ENCODE data around the gene CEBPE.

The CEBPE gene

DNA sequence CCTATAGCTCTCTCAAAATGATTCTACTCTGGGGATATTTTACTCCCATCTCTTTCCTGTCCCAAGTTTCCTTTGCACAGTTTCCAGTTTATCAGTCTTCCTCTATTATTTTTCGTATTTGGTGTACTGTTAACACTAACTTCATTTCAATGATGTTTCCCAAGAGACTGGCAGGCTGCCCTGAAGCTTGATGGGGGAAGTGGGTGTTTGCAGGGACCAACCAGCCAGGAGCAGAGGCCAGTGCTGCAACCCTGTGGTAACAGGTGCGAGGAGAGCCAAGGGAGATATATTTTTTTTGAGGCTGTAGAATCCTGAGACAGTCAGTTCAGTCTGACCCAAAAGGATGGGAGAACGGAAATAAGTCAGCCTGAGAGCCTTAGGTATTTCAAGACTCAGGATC, 11.8 kb upstream of the CEBPE start:
- H3K4me3 ChIP-seq (ENCODE audit: low read depth, low read length) = no peak overlapping the region
- TF ChIP-seq, protein P1, sequence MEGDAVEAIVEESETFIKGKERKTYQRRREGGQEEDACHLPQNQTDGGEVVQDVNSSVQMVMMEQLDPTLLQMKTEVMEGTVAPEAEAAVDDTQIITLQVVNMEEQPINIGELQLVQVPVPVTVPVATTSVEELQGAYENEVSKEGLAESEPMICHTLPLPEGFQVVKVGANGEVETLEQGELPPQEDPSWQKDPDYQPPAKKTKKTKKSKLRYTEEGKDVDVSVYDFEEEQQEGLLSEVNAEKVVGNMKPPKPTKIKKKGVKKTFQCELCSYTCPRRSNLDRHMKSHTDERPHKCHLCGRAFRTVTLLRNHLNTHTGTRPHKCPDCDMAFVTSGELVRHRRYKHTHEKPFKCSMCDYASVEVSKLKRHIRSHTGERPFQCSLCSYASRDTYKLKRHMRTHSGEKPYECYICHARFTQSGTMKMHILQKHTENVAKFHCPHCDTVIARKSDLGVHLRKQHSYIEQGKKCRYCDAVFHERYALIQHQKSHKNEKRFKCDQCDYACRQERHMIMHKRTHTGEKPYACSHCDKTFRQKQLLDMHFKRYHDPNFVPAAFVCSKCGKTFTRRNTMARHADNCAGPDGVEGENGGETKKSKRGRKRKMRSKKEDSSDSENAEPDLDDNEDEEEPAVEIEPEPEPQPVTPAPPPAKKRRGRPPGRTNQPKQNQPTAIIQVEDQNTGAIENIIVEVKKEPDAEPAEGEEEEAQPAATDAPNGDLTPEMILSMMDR (IDR thresholded peaks at IDR 0.05; ENCODE audit: low read depth, low read length, missing control alignments) = no peak
- no peak for DNase-seq (ENCODE audit: low read depth)
- in situ Hi-C loops (cut with HindIII; ENCODE audit: low sequenced_read_pairs) = no loop called here

- no peak overlapping the region for H3K4me3 ChIP-seq (ENCODE audit: low read depth, low read length)
- in situ Hi-C loops (cut with HindIII; ENCODE audit: low sequenced_read_pairs) = no loop called here
- TF ChIP-seq, protein P1 (IDR thresholded peaks at IDR 0.05; ENCODE audit: low read depth, low read length, missing control alignments) = no peak
- no peak for DNase-seq (ENCODE audit: low read depth)
These were observed 10.8 kb upstream of the CEBPE start for GRCh38 chr14:23129759-23130316.

DNA sequence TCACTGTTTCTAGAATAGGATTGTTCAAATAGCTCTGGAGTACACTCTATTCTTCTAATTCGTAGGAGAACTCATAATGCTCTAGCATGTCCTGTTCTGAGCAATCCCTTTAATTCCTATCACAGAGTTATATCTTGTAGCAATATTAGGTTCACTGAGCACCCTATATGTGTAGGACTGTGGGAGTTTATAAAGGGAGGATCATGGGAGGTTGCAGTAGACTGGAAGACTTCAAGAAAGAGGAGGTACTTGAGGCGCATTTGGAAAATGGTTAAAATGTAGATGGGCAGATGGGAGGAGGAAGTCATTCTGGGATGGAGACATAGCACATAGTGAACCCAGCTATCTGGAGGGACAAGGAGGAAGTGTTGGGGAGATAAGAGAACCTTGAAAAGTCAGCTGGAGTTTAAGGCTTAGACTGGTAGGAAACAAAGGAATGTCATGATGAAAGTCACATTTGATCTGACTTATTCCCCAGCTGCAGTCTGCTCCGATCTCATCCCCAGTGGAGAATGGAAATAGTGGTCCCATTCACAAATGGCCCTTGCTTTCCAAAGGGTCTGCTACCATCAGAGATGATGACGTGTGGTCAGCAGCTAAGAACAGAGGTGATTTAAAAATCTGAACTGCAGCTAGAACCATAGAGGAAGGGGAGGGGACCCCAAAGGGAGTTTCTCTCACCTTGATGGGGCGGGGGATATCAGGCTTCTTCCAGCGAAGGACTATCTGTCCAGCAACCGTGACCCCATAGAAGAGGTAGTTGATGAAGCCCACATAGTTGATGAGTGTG, 10.1 kb upstream of the CEBPE start:
- in situ Hi-C loops (cut with HindIII; ENCODE audit: low sequenced_read_pairs) = no loop called here
- H3K4me3 ChIP-seq (ENCODE audit: low read depth, low read length) = no peak overlapping the region
- TF ChIP-seq, protein P1 (IDR thresholded peaks at IDR 0.05; ENCODE audit: low read depth, low read length, missing control alignments) = no peak
- no peak for DNase-seq (ENCODE audit: low read depth)

GRCh38 chr14:23127861-23128260, 8.8 kb upstream of the CEBPE start:
- no peak for DNase-seq (ENCODE audit: low read depth)
- TF ChIP-seq, protein P1 (IDR thresholded peaks at IDR 0.05; ENCODE audit: low read depth, low read length, missing control alignments) = no peak
- no peak overlapping the region for H3K4me3 ChIP-seq (ENCODE audit: low read depth, low read length)
- in situ Hi-C loops (cut with HindIII; ENCODE audit: low sequenced_read_pairs) = no loop called here

GRCh38 chr14:23126548-23127278, 7.7 kb upstream of the CEBPE start:
- TF ChIP-seq, protein P1 (IDR thresholded peaks at IDR 0.05; ENCODE audit: low read depth, low read length, missing control alignments) = no peak
- in situ Hi-C loops (cut with HindIII; ENCODE audit: low sequenced_read_pairs) = no loop called here
- DNase-seq (ENCODE audit: low read depth) = no peak
- H3K4me3 ChIP-seq (ENCODE audit: low read depth, low read length) = no peak overlapping the region

- in situ Hi-C loops (cut with HindIII; ENCODE audit: low sequenced_read_pairs) = no loop called here
- TF ChIP-seq, protein P1 (IDR thresholded peaks at IDR 0.05; ENCODE audit: low read depth, low read length, missing control alignments) = no peak
- DNase-seq (ENCODE audit: low read depth) = no peak
These were observed 7.0 kb upstream of the CEBPE start for GRCh38 chr14:23125933-23126524.

More at GRCh38 chr14:23125933-23126524, 7.0 kb upstream of the CEBPE start:
- H3K4me3 ChIP-seq (ENCODE audit: low read depth, low read length) = no peak overlapping the region
